ENCODE measurements around the gene TNIK.

DNA sequence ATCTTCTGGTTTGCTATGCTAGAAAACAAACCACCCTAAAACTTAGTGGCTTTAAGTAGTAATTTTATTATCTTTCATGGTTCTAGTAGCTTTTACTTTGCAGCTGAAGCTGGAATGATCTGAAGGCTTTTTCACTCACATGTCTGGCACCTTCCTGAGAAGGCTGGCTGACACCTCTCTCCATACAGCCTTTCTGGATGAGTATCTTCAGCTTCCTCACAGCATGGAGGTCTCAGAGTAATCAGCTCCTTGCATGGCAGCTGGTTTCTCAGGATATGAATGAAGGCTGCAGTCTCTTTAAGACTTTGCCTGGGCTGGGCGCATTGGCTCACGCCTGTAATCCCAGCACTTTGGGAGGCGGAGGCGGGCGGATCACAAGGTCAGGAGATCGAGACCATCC is 50.0 kb downstream of the TNIK start:
- no peak for TF ChIP-seq YY1 (IDR thresholded peaks at IDR 0.05; ENCODE audit: insufficient read depth, insufficient read length)
- TF ChIP-seq ZNF274 (IDR thresholded peaks at IDR 0.05; ENCODE audit: low read depth, low read length) = no peak
- no peak for TF ChIP-seq SUZ12 (IDR thresholded peaks at IDR 0.05; ENCODE audit: extremely low read depth, insufficient read depth, insufficient read length)
